Measurements from ENCODE around the gene MSX1. TPM values are rescaled to one million over a fixed set of nuclear protein-coding genes. Genes with fewer than 3 reads are reported as not detected.

The MSX1 gene
- total and polyA plus RNA-seq, 2 of the 8 experiments (the other 6 are each of a cell fraction or from before 2014, with no cell fraction given) = 0.47 TPM; not detected in 1

DNA sequence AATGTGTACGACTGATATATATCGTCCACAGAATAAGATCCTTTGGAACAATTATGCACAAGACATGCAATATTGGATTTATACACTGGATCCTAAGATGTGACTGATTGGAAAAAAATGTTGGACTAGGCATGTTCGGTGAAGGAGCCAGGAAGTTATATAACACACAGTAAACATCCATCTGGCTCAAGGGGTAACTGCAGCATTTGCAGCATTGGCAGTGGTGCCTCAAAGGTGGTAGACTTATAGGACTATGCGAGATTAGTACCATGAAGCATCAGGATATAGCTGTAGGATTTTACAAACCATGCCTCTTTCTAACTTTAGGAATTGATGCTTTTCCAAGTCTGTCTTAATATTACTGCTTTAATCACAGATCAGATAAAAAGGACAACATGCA, 34.3 kb downstream of the MSX1 start:
- Histone ChIP-seq H3K9ac (replicated peaks in 1 of 4; ENCODE audit: extremely low read depth in 1 of 4, low read depth in 3 of 4, low read length in 3 of 4) (no peak overlapping the region), H3K56ac (replicated peaks; ENCODE audit: insufficient read length, low read depth, low read length) (no peak overlapping the region), H3K18ac (ENCODE audit: extremely low read depth, low read length) (no peak overlapping the region), H3K4me1 (replicated peaks in 1 of 4; ENCODE audit: control insufficient read depth in 3 of 4, insufficient read depth in 4 of 4, low read length in 3 of 4) (no peaks in the 10 kb centered on the region), H2BK120ac (replicated peaks; ENCODE audit: low read depth, low read length) (no peak overlapping the region), H2BK5ac (ENCODE audit: low read depth, low read length) (no peak overlapping the region), H3K9me3 (ENCODE audit: insufficient read depth in 2 of 2, low read depth in 1 of 2, low read length in 1 of 2) (no peaks in the 10 kb centered on the region), H3K27ac (ENCODE audit: low read depth, low read length) (no peak overlapping the region), H3K14ac (ENCODE audit: insufficient read length) (no peak overlapping the region), H3K36me3 (ENCODE audit: control insufficient read depth in 2 of 4, insufficient read depth in 4 of 4, low read length in 3 of 4) (no peaks in the 10 kb centered on the region), H3K23me2 (ENCODE audit: low read depth, low read length) (no peaks in the 10 kb centered on the region), H3K4me2 (ENCODE audit: insufficient read depth in 1 of 2, low read depth in 2 of 2, low read length in 2 of 2) (no peak overlapping the region), H2BK12ac (ENCODE audit: low read depth, low read length) (no peak overlapping the region), H4K5ac (ENCODE audit: insufficient read length, low read depth, low read length) (no peak overlapping the region), H4K91ac (replicated peaks; ENCODE audit: insufficient read length, low read length) (no peak overlapping the region), H3K27me3 (replicated peaks in 1 of 4; ENCODE audit: control insufficient read depth in 3 of 4, extremely low read depth in 1 of 4, insufficient read depth in 3 of 4, low read length in 3 of 4) (peaks cover 0 to 4% (median 2%) of the 10 kb centered on the region in 4 experiments; a peak in 3 of 7 replicates), H2BK20ac (ENCODE audit: low read length) (no peak overlapping the region), H3K23ac (ENCODE audit: insufficient read length) (no peak overlapping the region), H3K79me2 (ENCODE audit: control insufficient read depth in 1 of 2, insufficient read depth in 2 of 2, low read length in 2 of 2) (no peaks in the 10 kb centered on the region), H3K4me3 (ENCODE audit: extremely low read depth in 1 of 4, insufficient read depth in 2 of 4, low read depth in 3 of 4, low read length in 4 of 4) (no peak overlapping the region), H4K20me1 (replicated peaks in 1 of 2; ENCODE audit: control insufficient read depth in 1 of 2, insufficient read depth in 2 of 2, low read length in 2 of 2) (no peaks in the 10 kb centered on the region), H2AFZ (ENCODE audit: low read length) (no peak overlapping the region), H2AK5ac (ENCODE audit: low read depth, low read length) (no peak overlapping the region), H3K4ac (replicated peaks; ENCODE audit: insufficient read length, low read depth, low read length) (no peak overlapping the region), H4K8ac (ENCODE audit: extremely low read depth, insufficient read depth, low read length) (no peak overlapping the region), H2BK15ac (ENCODE audit: low read length) (no peak overlapping the region), H3K79me1 (ENCODE audit: low read depth, low read length) (no peaks in the 10 kb centered on the region)
- 91% methylated on average over 4 of the region's 4 CpGs; no CpG with 5 or more reads in 1 of the 2 experiments for WGBS, 2 experiments (ENCODE audit: extremely low coverage in 1 of 2, insufficient coverage in 1 of 2, insufficient read length in 1 of 2, insufficient replicate concordance in 2 of 2, low coverage in 1 of 2, low lambda C conversion rate in 2 of 2, missing lambda C conversion rate in 1 of 2)
- DNase-seq (ENCODE audit: low read depth in 1 of 2, low spot score in 2 of 2) (no peak), FAIRE-seq (no peak)
- CTCF ChIA-PET (ENCODE audit: partially characterized antibody) = interaction anchor here (1.7 kb wide), 1 partner anchor 9 kb away, joined by 4 read pairs; no protein-coding TSS in a partner anchor
- POLR2A ChIA-PET (ENCODE audit: partially characterized antibody) = interaction anchor here (0.5 kb wide), 1 partner anchor 226 kb away, joined by 3 read pairs; no protein-coding TSS in a partner anchor
- TF ChIP-seq, protein P1, sequence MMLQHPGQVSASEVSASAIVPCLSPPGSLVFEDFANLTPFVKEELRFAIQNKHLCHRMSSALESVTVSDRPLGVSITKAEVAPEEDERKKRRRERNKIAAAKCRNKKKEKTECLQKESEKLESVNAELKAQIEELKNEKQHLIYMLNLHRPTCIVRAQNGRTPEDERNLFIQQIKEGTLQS (IDR thresholded peaks at IDR 0.05; ENCODE audit: insufficient read depth, low read depth, low read length) = no peak
- no peak for TF ChIP-seq TEAD4 (IDR thresholded peaks at IDR 0.05; ENCODE audit: low read depth, low read length)
- TF ChIP-seq, protein P2, sequence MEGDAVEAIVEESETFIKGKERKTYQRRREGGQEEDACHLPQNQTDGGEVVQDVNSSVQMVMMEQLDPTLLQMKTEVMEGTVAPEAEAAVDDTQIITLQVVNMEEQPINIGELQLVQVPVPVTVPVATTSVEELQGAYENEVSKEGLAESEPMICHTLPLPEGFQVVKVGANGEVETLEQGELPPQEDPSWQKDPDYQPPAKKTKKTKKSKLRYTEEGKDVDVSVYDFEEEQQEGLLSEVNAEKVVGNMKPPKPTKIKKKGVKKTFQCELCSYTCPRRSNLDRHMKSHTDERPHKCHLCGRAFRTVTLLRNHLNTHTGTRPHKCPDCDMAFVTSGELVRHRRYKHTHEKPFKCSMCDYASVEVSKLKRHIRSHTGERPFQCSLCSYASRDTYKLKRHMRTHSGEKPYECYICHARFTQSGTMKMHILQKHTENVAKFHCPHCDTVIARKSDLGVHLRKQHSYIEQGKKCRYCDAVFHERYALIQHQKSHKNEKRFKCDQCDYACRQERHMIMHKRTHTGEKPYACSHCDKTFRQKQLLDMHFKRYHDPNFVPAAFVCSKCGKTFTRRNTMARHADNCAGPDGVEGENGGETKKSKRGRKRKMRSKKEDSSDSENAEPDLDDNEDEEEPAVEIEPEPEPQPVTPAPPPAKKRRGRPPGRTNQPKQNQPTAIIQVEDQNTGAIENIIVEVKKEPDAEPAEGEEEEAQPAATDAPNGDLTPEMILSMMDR (IDR thresholded peaks at IDR 0.05; ENCODE audit: control extremely low read depth in 1 of 3, insufficient read depth in 1 of 3, low read depth in 1 of 3, low read length in 3 of 3) = no peak
- TF ChIP-seq RAD21 (IDR thresholded peaks at IDR 0.05 in 1 of 2, conservative IDR thresholded peaks at IDR 0.05 in 1 of 2; ENCODE audit: low read depth in 2 of 2, low read length in 2 of 2) = no peak
- no peak for TF ChIP-seq RXRA (IDR thresholded peaks at IDR 0.05; ENCODE audit: insufficient read depth, low read depth, low read length)
- no peak for TF ChIP-seq TAF7 (optimal IDR thresholded peaks at IDR 0.05; ENCODE audit: borderline replicate concordance, low read depth, low read length)
- no peak for TF ChIP-seq BCL11A (IDR thresholded peaks at IDR 0.05; ENCODE audit: low read depth in 2 of 2, low read length in 2 of 2)
- no peak for TF ChIP-seq GTF2F1 (IDR thresholded peaks at IDR 0.05; ENCODE audit: borderline replicate concordance, low read depth, low read length)
- no peak for TF ChIP-seq POLR2AphosphoS5 (IDR thresholded peaks at IDR 0.05; ENCODE audit: low read depth, low read length)
- TF ChIP-seq CEBPB (IDR thresholded peaks at IDR 0.05; ENCODE audit: low read depth, low read length) = no peak
- no peak for TF ChIP-seq EZH2 (IDR thresholded peaks at IDR 0.05; ENCODE audit: low read depth, low read length, severe bottlenecking)
